ENCODE data around the gene JPH3.
"Not testable (repeated sequence)": the region's sequence is repeated elsewhere in the genome, so short reads cannot be mapped to it uniquely, and the experiment has no call there.

Gene JPH3

DNA sequence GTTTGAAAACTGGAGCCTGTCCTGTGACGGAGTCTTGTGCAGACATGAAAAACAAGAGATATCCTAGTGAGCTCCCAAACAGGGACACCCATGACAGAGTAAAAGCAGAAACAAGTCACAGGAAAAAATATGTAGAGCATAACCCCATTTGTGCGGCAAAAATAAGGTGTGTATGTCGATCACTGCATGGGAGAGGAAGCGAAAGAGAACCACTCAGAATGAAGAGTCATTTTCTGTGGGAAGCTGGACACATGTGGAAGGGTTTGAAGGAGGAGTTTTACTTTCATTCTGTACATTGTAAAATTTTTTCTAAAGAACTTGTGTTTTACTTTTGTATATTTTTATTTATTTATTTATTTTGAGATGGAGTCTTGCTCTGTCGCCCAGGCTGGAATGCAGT lies 72.1 kb downstream of the JPH3 start:
- H3K4me3 ChIP-seq (ENCODE audit: low read length): no peak overlapping the region
- H3K27me3 ChIP-seq (ENCODE audit: insufficient read depth, low read length): no peaks in the 10 kb centered on the region
- 96% methylated on average over 5 of the region's 5 CpGs for WGBS
- no peaks in the 10 kb centered on the region for H3K4me1 ChIP-seq (ENCODE audit: insufficient read depth, low read length)
- no peak overlapping the region for H3K9ac ChIP-seq (ENCODE audit: low read depth, low read length)
- H3K36me3 ChIP-seq (ENCODE audit: insufficient read depth, low read length): 0 out of 2 replicates have a peak, but pooled peaks cover 3% of the 10 kb centered on the region
- H3K27ac ChIP-seq (ENCODE audit: low read depth, low read length): no peak overlapping the region
- no peaks in the 10 kb centered on the region for H3K9me3 ChIP-seq (ENCODE audit: insufficient read depth, low read depth, low read length)

DNA sequence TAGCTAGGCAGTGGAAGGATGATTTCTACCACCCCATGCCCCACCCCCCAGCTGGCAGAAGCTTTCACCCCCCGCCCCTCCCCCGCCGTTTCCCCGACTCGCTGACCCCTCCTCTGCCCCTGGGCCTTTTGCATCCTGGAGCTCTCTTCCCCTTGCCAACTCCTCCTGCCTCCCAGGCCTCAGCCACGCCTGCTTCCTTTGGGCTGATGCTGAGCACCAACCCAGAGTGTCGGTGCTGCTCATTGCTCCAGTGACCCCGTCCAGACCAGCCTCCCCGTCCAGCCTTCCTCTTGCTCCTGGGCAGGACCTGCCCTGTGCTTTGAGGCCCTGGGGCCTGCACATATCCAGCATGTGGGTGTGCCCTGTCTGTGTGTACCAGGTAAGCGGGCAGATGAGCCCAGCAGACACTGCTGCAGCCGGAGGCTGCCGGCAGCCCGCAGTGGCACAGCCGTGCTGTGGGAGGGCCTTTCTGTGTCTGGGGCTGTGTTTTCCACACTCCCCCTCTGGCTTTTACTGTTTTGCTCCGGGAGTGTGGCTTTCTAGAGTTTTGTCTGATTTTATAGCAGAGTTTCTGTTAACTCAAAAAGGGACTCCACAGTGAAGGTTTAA lies 72.9 kb downstream of the JPH3 start:
- WGBS: 54% methylated on average over 14 of the region's 15 CpGs
- H3K9ac ChIP-seq (ENCODE audit: low read depth, low read length): no peak overlapping the region
- no peak overlapping the region for H3K27ac ChIP-seq (ENCODE audit: low read depth, low read length)
- H3K9me3 ChIP-seq (ENCODE audit: insufficient read depth, low read depth, low read length): no peaks in the 10 kb centered on the region
- H3K4me3 ChIP-seq (ENCODE audit: low read length): no peak overlapping the region
- no peaks in the 10 kb centered on the region for H3K4me1 ChIP-seq (ENCODE audit: insufficient read depth, low read length)
- H3K36me3 ChIP-seq (ENCODE audit: insufficient read depth, low read length): 0 out of 2 replicates have a peak, but pooled peaks cover 3% of the 10 kb centered on the region
- no peaks in the 10 kb centered on the region for H3K27me3 ChIP-seq (ENCODE audit: insufficient read depth, low read length)

DNA sequence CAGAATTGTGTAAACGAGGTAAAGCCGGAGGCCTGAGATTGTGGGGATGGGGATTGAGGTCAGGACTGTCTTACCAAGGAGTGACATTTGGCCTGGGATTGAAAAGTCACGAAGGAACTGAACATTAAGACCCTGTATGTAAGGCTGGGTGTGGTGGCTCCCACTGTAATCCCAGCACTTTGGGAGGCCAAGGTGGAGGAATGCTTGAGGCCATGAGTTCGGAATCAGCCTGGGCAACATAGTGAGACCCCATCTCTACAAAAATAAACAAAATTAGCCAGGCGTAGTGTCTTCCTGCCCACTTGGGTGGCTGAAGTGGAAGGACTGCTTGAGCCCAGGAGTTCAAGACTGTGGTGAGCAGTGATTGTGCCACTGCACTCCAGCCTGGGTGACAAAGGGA lies 75.5 kb downstream of the JPH3 start:
- Histone ChIP-seq H3K27ac (ENCODE audit: low read depth, low read length) (no peak overlapping the region), H3K9ac (ENCODE audit: low read depth, low read length) (no peak overlapping the region), H3K9me3 (ENCODE audit: insufficient read depth, low read depth, low read length) (no peaks in the 10 kb centered on the region), H3K27me3 (ENCODE audit: insufficient read depth, low read length) (no peaks in the 10 kb centered on the region), H3K4me1 (ENCODE audit: insufficient read depth, low read length) (no peaks in the 10 kb centered on the region), H3K4me3 (ENCODE audit: low read length) (no peak overlapping the region), H3K36me3 (ENCODE audit: insufficient read depth, low read length) (0 out of 2 replicates have a peak, but pooled peaks cover 3% of the 10 kb centered on the region)
- 90% methylated on average over 5 of the region's 5 CpGs for WGBS

DNA sequence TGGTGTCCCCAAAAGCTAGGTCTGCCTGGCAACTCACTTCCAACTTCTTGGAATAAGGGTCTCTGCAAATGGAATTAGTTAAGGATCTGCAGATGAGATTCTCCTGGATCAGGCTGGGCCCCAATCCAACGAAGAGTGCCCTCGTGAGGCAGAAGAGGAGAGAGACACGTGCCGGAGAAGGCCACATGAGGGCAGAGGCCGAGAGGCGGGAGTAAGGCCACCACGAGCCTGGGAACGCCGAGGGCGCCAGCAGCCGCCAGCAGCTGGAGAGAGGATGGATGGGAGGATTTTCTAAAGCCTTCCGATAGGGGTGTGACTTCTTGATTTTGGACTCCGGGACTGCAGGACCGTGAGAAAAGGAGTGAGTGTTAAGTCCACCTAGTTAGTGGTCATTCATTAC lies 76.3 kb downstream of the JPH3 start:
- Histone ChIP-seq H3K27me3 (ENCODE audit: insufficient read depth, low read length) (no peaks in the 10 kb centered on the region), H3K9me3 (ENCODE audit: insufficient read depth, low read depth, low read length) (no peaks in the 10 kb centered on the region), H3K4me3 (ENCODE audit: low read length) (no peak overlapping the region), H3K4me1 (ENCODE audit: insufficient read depth, low read length) (no peaks in the 10 kb centered on the region), H3K9ac (ENCODE audit: low read depth, low read length) (no peak overlapping the region), H3K36me3 (ENCODE audit: insufficient read depth, low read length) (0 out of 2 replicates have a peak, but pooled peaks cover 3% of the 10 kb centered on the region), H3K27ac (ENCODE audit: low read depth, low read length) (no peak overlapping the region)
- 75% methylated on average over 14 of the region's 14 CpGs for WGBS

DNA sequence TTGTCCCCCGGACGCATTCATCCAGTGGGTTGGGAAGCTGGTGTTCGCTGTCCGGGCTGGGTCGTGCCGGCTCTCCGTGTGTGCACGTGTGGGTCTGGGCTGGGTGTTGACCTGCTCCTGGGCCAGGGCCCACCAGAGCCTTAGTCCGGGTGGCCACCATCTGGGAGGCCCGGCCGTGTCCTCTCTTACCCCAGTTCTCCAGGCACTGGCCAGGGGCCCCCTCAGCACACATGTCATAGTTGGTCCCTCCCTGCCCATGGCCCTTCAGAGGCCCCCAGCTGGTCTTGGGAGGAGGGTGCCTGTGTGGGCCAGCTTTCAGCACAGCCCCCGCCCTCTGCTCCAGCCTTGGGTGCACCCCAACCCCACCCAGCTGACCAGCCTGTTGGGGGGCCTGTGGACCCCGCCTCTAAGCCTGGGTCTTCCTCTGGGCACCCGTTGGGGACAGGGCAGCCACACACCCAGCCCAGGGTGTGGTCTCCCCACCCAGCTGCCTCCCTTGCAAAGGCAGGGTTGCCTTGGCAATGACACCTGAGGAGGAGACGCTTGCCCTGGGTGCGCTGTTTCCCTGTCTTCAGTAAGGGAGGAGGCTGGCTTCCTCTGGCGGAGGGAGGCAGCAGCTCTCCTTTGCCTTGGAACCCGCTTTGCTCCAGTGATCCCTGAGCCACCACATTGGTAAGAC lies 77.4 kb downstream of the JPH3 start:
- H3K4me1 ChIP-seq (ENCODE audit: insufficient read depth, low read length): no peaks in the 10 kb centered on the region
- no peaks in the 10 kb centered on the region for H3K27me3 ChIP-seq (ENCODE audit: insufficient read depth, low read length)
- WGBS: 93% methylated on average over 18 of the region's 18 CpGs
- 0 out of 2 replicates have a peak, but pooled peaks cover 3% of the 10 kb centered on the region for H3K36me3 ChIP-seq (ENCODE audit: insufficient read depth, low read length)
- H3K9ac ChIP-seq (ENCODE audit: low read depth, low read length): no peak overlapping the region
- H3K4me3 ChIP-seq (ENCODE audit: low read length): no peak overlapping the region
- no peak overlapping the region for H3K27ac ChIP-seq (ENCODE audit: low read depth, low read length)
- no peaks in the 10 kb centered on the region for H3K9me3 ChIP-seq (ENCODE audit: insufficient read depth, low read depth, low read length)

DNA sequence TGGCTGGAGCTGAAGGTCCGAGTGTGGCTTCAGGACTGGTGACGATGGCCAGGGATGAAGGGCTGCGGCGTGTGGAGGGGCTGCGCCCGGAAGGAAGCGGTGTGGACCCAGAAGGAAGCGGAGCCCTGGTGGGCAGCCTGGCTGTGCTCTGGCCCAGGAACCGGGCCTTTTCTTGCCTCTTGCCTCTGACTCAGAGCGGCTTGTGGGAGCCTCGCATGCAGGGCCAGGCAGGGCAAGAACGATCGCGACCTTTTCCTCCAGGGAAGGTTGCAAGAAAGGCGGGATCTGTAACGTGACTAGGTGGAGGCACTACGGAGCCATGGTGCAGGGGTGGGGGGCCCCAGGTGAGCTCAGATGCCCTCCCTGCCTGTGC lies 78.0 kb downstream of the JPH3 start:
- Histone ChIP-seq H3K36me3 (ENCODE audit: insufficient read depth, low read length) (0 out of 2 replicates have a peak, but pooled peaks cover 3% of the 10 kb centered on the region), H3K4me3 (ENCODE audit: low read length) (no peak overlapping the region), H3K9ac (ENCODE audit: low read depth, low read length) (no peak overlapping the region), H3K4me1 (ENCODE audit: insufficient read depth, low read length) (no peaks in the 10 kb centered on the region), H3K27ac (ENCODE audit: low read depth, low read length) (no peak overlapping the region), H3K9me3 (ENCODE audit: insufficient read depth, low read depth, low read length) (no peaks in the 10 kb centered on the region), H3K27me3 (ENCODE audit: insufficient read depth, low read length) (no peaks in the 10 kb centered on the region)
- WGBS: 92% methylated on average over 17 of the region's 17 CpGs

DNA sequence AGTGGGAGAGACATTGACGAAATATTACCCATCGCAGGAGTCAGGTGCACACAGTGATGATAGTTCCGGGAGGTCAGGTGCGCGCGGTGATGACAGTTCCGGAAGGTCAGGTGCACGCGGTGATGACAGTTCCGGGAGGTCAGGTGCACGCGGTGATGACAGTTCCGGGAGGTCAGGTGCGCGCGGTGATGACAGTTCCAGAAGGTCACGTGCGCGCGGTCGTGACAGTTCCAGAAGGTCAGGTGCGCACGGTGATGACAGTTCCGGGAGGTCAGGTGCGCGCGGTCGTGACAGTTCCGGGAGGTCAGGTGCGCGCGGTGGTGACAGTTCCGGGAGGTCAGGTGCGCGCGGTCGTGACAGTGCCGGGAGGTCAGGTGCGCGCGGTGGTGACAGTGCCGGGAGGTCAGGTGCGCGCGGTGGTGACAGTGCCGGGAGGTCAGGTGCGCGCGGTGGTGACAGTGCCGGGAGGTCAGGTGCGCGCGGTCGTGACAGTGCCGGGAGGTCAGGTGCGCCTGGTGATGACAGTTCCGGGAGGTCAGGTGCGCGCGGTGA lies 78.8 kb downstream of the JPH3 start:
- not testable (repeated sequence) for H3K27me3 ChIP-seq (ENCODE audit: insufficient read depth, low read length); H3K4me3 ChIP-seq (ENCODE audit: low read length); H3K36me3 ChIP-seq (ENCODE audit: insufficient read depth, low read length); H3K27ac ChIP-seq (ENCODE audit: low read depth, low read length); H3K4me1 ChIP-seq (ENCODE audit: insufficient read depth, low read length); H3K9ac ChIP-seq (ENCODE audit: low read depth, low read length); H3K9me3 ChIP-seq (ENCODE audit: insufficient read depth, low read depth, low read length)
- 97% methylated on average over 60 of the region's 60 CpGs for WGBS

DNA sequence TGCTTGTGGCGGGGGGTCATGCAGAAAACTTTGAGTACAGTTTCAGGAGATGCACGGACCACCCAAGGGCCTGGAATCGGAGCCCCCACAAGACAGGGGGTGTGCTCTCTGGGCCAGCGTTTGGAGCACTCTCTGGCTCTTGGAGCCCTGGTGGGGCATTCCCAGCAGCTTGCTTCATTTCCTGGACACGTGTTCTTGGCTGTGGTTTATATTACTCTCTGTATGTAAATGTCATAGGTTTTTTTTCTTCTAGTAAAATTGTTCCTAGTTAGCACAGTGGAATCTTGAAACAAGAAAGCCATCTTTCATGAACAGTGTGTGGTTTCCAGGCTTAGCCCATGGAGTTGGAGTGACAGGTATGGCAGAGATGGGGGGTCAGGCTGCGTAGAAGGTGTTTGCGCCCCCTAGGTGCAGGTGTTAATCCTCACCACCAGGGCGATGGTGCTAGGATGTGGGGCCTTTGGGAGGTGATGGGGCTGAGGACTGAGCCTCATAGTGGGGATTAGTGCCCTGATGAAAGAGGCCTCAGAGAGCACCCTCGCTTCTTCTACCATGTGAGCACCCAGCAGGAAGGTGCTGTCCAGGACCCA lies 79.8 kb downstream of the JPH3 start:
- no peaks in the 10 kb centered on the region for H3K9me3 ChIP-seq (ENCODE audit: insufficient read depth, low read depth, low read length)
- H3K4me1 ChIP-seq (ENCODE audit: insufficient read depth, low read length): no peaks in the 10 kb centered on the region
- H3K27me3 ChIP-seq (ENCODE audit: insufficient read depth, low read length): no peaks in the 10 kb centered on the region
- no peak overlapping the region for H3K27ac ChIP-seq (ENCODE audit: low read depth, low read length)
- 82% methylated on average over 9 of the region's 9 CpGs for WGBS
- H3K4me3 ChIP-seq (ENCODE audit: low read length): no peak overlapping the region
- 0 out of 2 replicates have a peak, but pooled peaks cover 3% of the 10 kb centered on the region for H3K36me3 ChIP-seq (ENCODE audit: insufficient read depth, low read length)
- H3K9ac ChIP-seq (ENCODE audit: low read depth, low read length): no peak overlapping the region

DNA sequence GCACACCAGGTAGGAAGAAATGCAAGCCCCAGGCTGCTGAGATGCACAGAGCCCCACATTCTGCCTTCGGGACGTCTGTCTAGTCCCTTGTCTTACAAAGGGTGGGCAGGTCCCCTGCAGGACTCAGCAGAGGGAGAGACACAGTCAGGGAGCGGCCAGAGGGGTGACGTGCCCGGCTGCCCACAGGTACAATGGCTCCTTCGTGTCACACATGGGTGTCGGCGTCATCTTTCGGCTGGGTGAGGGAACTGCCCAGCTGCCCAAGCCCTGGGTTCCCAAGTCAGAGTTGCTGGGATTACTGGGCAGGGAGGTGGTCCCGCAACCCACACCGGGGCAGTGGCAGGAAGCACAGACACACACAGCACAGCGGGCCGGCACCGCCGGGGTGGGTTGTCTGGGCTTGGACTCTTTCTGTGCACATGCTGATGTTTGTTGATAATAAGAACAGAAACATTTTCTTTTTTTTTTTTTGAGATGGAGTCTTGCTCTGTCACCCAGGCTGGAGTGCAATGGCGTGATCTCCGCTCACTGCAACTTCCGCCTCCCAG lies 80.6 kb downstream of the JPH3 start:
- Histone ChIP-seq H3K36me3 (ENCODE audit: insufficient read depth, low read length) (0 out of 2 replicates have a peak, but pooled peaks cover 3% of the 10 kb centered on the region), H3K4me3 (ENCODE audit: low read length) (no peak overlapping the region), H3K9me3 (ENCODE audit: insufficient read depth, low read depth, low read length) (no peaks in the 10 kb centered on the region), H3K9ac (ENCODE audit: low read depth, low read length) (no peak overlapping the region), H3K27ac (ENCODE audit: low read depth, low read length) (no peak overlapping the region), H3K27me3 (ENCODE audit: insufficient read depth, low read length) (no peaks in the 10 kb centered on the region), H3K4me1 (ENCODE audit: insufficient read depth, low read length) (no peaks in the 10 kb centered on the region)
- 96% methylated on average over 18 of the region's 18 CpGs for WGBS

DNA sequence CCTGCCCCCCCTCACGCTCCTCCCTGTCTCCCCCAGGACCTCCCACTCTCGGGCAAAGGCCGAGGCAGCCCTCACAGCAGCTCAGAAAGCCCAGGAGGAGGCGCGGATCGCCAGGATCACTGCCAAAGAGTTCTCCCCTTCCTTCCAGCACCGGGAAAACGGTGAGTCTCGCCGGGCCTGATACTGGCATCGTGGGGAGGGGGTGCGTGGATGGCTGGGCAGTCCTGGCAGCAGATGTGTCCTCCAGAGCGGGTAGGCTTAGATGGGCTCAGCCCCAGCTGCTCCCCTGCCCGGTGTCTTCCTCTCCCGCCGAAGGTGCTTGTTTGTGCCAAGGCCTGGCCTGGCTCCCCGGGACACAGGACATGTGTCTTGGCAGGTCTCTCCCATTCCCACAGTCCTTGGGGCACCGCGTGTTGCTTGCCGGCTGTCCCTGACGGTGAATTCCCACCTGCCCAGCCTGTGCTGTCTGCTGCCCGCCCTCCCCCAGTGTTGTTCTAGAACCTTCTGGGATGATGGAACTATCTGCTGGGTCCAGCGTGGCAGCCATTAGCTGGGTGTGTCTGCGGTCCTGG lies 81.9 kb downstream of the JPH3 start:
- WGBS: 94% methylated on average over 24 of the region's 24 CpGs
- Histone ChIP-seq H3K4me1 (ENCODE audit: insufficient read depth, low read length) (no peaks in the 10 kb centered on the region), H3K9ac (ENCODE audit: low read depth, low read length) (no peak overlapping the region), H3K27ac (ENCODE audit: low read depth, low read length) (no peak overlapping the region), H3K36me3 (ENCODE audit: insufficient read depth, low read length) (no peaks in the 10 kb centered on the region), H3K9me3 (ENCODE audit: insufficient read depth, low read depth, low read length) (no peaks in the 10 kb centered on the region), H3K27me3 (ENCODE audit: insufficient read depth, low read length) (no peaks in the 10 kb centered on the region), H3K4me3 (ENCODE audit: low read length) (no peak overlapping the region)
